SK-N-SH (cell line): Measurements from ENCODE around the gene AIP. TPM values are rescaled to one million over a fixed set of nuclear protein-coding genes. Genes with fewer than 3 reads are reported as not detected.

Experiments
- CTCF ChIA-PET: fragments of 300-600, 350-600 bp; formaldehyde crosslinking; extraction: SDS; loops from one replicate; lab custom pipeline; 2021; lab: Yijun Ruan, JAX
- POLR2A ChIA-PET: fragments of 350-600 bp; sonication (Branson Sonifier 250); formaldehyde crosslinking; extraction: SDS; loops from one replicate; lab custom pipeline; 2020; ENCODE audit warnings: antibody characterized with exemption, inconsistent platforms; lab: Yijun Ruan, JAX
- DNase-seq: peaks from one replicate; pipeline ENCODE4 v3.0.0; 2012
- H2AFZ ChIP-seq: fragments of 200-600 bp; sonication (generic); 2 replicates; pipeline ENCODE4 v1.8.1; 2016; ENCODE audit warnings: antibody characterized with exemption, mild to moderate bottlenecking, low read depth
- H3F3A ChIP-seq: fragments of 200-600 bp; sonication (generic); replicated peaks from 2 replicates; pipeline ENCODE3; 2016; ENCODE audit warnings: antibody characterized with exemption, mild to moderate bottlenecking; ENCODE audit not compliant: insufficient read depth
- H3K27ac ChIP-seq, 2 experiments: fragments of 200-500 bp in 1 of 2; fragments of 200-600 bp in 1 of 2; sonication (Bioruptor generic) in 1 of 2; sonication (generic), shearing (Covaris generic) in 1 of 2; 2 replicates each; pipeline versions ENCODE4 v1.5.1 to v1.6.1; 2014 to 2016; ENCODE audit warnings: low read depth in 2 of 2, inconsistent platforms in 1 of 2, low read length in 1 of 2, mild to moderate bottlenecking in 1 of 2, mixed read lengths in 1 of 2
- H3K27me3 ChIP-seq: fragments of 200-600 bp; sonication (generic), shearing (Covaris generic); 2 replicates; pipeline ENCODE4 v1.6.1; 2016; ENCODE audit warnings: mixed run types; ENCODE audit not compliant: insufficient read depth
- H3K36me3 ChIP-seq, 2 experiments: fragments of 200-500 bp in 1 of 2; fragments of 200-600 bp in 1 of 2; sonication (Bioruptor generic) in 1 of 2; sonication (generic) in 1 of 2; replicated peaks in 1 of 2; 2 replicates each; pipeline versions ENCODE3 to v1.5.1; 2014 to 2016; ENCODE audit warnings: low read length in 1 of 2, mild to moderate bottlenecking in 1 of 2; ENCODE audit not compliant: insufficient read depth in 2 of 2, control insufficient read depth in 1 of 2
- H3K4me1 ChIP-seq, 2 experiments: fragments of 200-500 bp in 1 of 2; fragments of 200-600 bp in 1 of 2; sonication (Bioruptor generic) in 1 of 2; sonication (generic), shearing (Covaris generic) in 1 of 2; 2 replicates each; pipeline versions ENCODE4 v1.5.1 to v1.6.1; 2014 to 2016; ENCODE audit warnings: low read depth in 1 of 2, low read length in 1 of 2, mixed run types in 1 of 2; ENCODE audit not compliant: insufficient read depth in 2 of 2, control insufficient read depth in 1 of 2
- H3K4me2 ChIP-seq: fragments of 200-600 bp; sonication (generic), shearing (Covaris generic); 2 replicates; pipeline ENCODE4 v1.6.1; 2017; ENCODE audit warnings: mixed run types
- H3K4me3 ChIP-seq, 2 experiments: fragments of 200-500 bp in 1 of 2; fragments of 200-600 bp in 1 of 2; sonication (Bioruptor generic) in 1 of 2; sonication (generic), shearing (Covaris generic) in 1 of 2; 2 replicates each; pipeline versions ENCODE4 v1.5.1 to v1.8.1; 2014 to 2016; ENCODE audit warnings: low read depth in 2 of 2, inconsistent platforms in 1 of 2, low read length in 1 of 2, mild to moderate bottlenecking in 1 of 2, mixed read lengths in 1 of 2, moderate library complexity in 1 of 2
- H3K79me2 ChIP-seq: fragments of 200-600 bp; sonication (generic); 2 replicates; pipeline ENCODE4 v1.8.1; 2017; ENCODE audit warnings: mild to moderate bottlenecking; ENCODE audit not compliant: insufficient read depth
- H3K9ac ChIP-seq: fragments of 200-600 bp; sonication (generic); 2 replicates; pipeline ENCODE4 v1.6.1; 2017; ENCODE audit warnings: mixed run types
- H3K9me2 ChIP-seq: fragments of 200-600 bp; sonication (generic); 2 replicates; pipeline ENCODE4 v1.6.1; 2017; ENCODE audit warnings: mixed run types
- H3K9me3 ChIP-seq: fragments of 200-600 bp; sonication (generic); 2 replicates; pipeline ENCODE4 v1.6.1; 2017; ENCODE audit warnings: mixed run types, mild to moderate bottlenecking, moderate library complexity
- H4K20me1 ChIP-seq: fragments of 200-600 bp; sonication (generic); 2 replicates; pipeline ENCODE4 v1.6.1; 2017; ENCODE audit warnings: mild to moderate bottlenecking, mixed run types; ENCODE audit not compliant: insufficient read depth
- FOXJ3 ChIP-seq: sonication (generic); formaldehyde crosslinking; IDR thresholded peaks from 2 replicates; pipeline ENCODE4 v1.5.1; 2020; ENCODE audit warnings: mild to moderate bottlenecking, missing genetic modification reagents
- GABPA ChIP-seq: IDR thresholded peaks from 2 replicates; pipeline ENCODE4 v1.4.0; 2012; ENCODE audit warnings: low read depth, mild to moderate bottlenecking
- GATA2 ChIP-seq: sonication (generic); formaldehyde crosslinking; IDR thresholded peaks from 2 replicates; pipeline ENCODE4 v1.5.0; 2020; ENCODE audit warnings: mild to moderate bottlenecking, missing genetic modification reagents
- MXI1 ChIP-seq: IDR thresholded peaks from 2 replicates; pipeline ENCODE4 v1.6.1; 2012; ENCODE audit warnings: mild to moderate bottlenecking, low read depth, low read length, improper control_type of control experiment
- NFIC ChIP-seq: IDR thresholded peaks from 2 replicates; pipeline ENCODE4 v1.4.0; 2012; ENCODE audit warnings: borderline replicate concordance
- POLR2AphosphoS5 ChIP-seq: IDR thresholded peaks from 2 replicates; pipeline ENCODE4 v1.6.1; 2012; ENCODE audit warnings: low read depth, low read length
- RFX5 ChIP-seq: IDR thresholded peaks from 2 replicates; pipeline ENCODE4 v1.6.1; 2012; ENCODE audit warnings: mild to moderate bottlenecking, improper control_type of control experiment, low read length
- WGBS: methylation state at CpG from one replicate; pipeline ENCODE4 v1.1.6; 2017; ENCODE audit warnings: low lambda C conversion rate; 5-methylcytosine and 5-hydroxymethylcytosine counted together
- polyA plus RNA-seq, 3 experiments: library from polyadenylated mRNA; depleted of rRNA; stranded (reverse); fragments of >200 nt; gene quantifications; 2 replicates each; pipeline ENCODE4 v1.2.3, GENCODE V29; 2012
- TF ChIP-seq, protein P1 (sequence below): fragments of 150-350 bp; IDR thresholded peaks from 2 replicates; pipeline ENCODE4 v1.6.1; 2017; ENCODE audit warnings: antibody characterized with exemption, low read length, low read depth, borderline replicate concordance
- TF ChIP-seq, protein P2 (sequence below): fragments of 150-350 bp; IDR thresholded peaks from 2 replicates; pipeline ENCODE4 v1.6.1; 2016; ENCODE audit warnings: mild to moderate bottlenecking, low read depth, low read length
- TF ChIP-seq, protein P3 (sequence below): IDR thresholded peaks from 2 replicates; pipeline ENCODE4 v1.4.0; 2012; ENCODE audit warnings: low read depth, borderline replicate concordance
- TF ChIP-seq, protein P4 (sequence below): IDR thresholded peaks from 2 replicates; pipeline ENCODE4 v1.4.0; 2012; ENCODE audit warnings: low read depth
- TF ChIP-seq, protein P5 (sequence below): fragments of 200-600 bp; sonication (generic); IDR thresholded peaks from 2 replicates; pipeline ENCODE4 v1.6.1; 2017; ENCODE audit warnings: antibody characterized with exemption, mild to moderate bottlenecking, moderate library complexity

AIP gene
- polyA plus RNA-seq, 1 of the 3 experiments (the other 2 are of a cell fraction), result 207 TPM

DNA sequence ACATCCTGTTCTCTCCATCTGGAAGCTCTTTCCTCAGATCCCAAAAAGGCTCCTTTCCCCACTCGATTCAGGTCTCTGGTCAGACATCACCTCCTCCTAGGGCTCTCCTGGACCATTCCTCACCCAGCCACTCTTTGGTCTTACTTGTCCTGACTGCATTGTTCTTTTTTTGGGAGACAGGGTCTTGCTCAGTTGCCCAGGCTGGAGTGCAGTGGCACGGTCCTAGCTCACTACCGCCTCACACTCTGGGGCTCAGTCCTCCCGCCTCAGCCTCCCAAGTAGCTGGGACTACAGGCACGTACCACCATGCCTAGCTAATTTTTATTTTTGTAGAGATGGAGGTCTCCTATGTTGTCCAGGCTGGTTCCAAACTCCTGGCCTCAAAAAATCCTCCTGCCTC is 37.3 kb upstream of the AIP start:
- 82% methylated on average over 5 of the region's 5 CpGs for WGBS
- H3K4me3 ChIP-seq, result no peak overlapping the region
- no peaks in the 10 kb centered on the region for H3F3A ChIP-seq
- DNase-seq, result no peak
- no peaks in the 10 kb centered on the region for H3K9me2 ChIP-seq
- POLR2A ChIA-PET, result no interaction called here
- H3K4me1 ChIP-seq, result peaks cover 4 to 11% of the 10 kb centered on the region in 2 experiments; a peak in 3 of 4 replicates
- no peaks in the 10 kb centered on the region for H4K20me1 ChIP-seq
- CTCF ChIA-PET, result interaction anchor here (0.8 to 0.9 kb wide), 2 partner anchors 56 to 63 kb away, joined by 3 read pairs; no protein-coding TSS in a partner anchor
- no peaks in the 10 kb centered on the region for H3K27me3 ChIP-seq
- TF ChIP-seq POLR2AphosphoS5 (no peak), FOXJ3 (CRISPR knock-in tag) (no peak), MXI1 (no peak), GATA2 (CRISPR knock-in tag) (no peak), GABPA (no peak), RFX5 (no peak), NFIC (no peak)
- TF ChIP-seq, protein P1, sequence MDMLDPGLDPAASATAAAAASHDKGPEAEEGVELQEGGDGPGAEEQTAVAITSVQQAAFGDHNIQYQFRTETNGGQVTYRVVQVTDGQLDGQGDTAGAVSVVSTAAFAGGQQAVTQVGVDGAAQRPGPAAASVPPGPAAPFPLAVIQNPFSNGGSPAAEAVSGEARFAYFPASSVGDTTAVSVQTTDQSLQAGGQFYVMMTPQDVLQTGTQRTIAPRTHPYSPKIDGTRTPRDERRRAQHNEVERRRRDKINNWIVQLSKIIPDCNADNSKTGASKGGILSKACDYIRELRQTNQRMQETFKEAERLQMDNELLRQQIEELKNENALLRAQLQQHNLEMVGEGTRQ, result no peak
- TF ChIP-seq, protein P2, sequence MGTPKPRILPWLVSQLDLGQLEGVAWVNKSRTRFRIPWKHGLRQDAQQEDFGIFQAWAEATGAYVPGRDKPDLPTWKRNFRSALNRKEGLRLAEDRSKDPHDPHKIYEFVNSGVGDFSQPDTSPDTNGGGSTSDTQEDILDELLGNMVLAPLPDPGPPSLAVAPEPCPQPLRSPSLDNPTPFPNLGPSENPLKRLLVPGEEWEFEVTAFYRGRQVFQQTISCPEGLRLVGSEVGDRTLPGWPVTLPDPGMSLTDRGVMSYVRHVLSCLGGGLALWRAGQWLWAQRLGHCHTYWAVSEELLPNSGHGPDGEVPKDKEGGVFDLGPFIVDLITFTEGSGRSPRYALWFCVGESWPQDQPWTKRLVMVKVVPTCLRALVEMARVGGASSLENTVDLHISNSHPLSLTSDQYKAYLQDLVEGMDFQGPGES, result no peak
- TF ChIP-seq, protein P3, sequence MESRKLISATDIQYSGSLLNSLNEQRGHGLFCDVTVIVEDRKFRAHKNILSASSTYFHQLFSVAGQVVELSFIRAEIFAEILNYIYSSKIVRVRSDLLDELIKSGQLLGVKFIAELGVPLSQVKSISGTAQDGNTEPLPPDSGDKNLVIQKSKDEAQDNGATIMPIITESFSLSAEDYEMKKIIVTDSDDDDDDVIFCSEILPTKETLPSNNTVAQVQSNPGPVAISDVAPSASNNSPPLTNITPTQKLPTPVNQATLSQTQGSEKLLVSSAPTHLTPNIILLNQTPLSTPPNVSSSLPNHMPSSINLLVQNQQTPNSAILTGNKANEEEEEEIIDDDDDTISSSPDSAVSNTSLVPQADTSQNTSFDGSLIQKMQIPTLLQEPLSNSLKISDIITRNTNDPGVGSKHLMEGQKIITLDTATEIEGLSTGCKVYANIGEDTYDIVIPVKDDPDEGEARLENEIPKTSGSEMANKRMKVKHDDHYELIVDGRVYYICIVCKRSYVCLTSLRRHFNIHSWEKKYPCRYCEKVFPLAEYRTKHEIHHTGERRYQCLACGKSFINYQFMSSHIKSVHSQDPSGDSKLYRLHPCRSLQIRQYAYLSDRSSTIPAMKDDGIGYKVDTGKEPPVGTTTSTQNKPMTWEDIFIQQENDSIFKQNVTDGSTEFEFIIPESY, result no peak
- TF ChIP-seq, protein P4, sequence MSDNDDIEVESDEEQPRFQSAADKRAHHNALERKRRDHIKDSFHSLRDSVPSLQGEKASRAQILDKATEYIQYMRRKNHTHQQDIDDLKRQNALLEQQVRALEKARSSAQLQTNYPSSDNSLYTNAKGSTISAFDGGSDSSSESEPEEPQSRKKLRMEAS, result no peak
- TF ChIP-seq, protein P5, sequence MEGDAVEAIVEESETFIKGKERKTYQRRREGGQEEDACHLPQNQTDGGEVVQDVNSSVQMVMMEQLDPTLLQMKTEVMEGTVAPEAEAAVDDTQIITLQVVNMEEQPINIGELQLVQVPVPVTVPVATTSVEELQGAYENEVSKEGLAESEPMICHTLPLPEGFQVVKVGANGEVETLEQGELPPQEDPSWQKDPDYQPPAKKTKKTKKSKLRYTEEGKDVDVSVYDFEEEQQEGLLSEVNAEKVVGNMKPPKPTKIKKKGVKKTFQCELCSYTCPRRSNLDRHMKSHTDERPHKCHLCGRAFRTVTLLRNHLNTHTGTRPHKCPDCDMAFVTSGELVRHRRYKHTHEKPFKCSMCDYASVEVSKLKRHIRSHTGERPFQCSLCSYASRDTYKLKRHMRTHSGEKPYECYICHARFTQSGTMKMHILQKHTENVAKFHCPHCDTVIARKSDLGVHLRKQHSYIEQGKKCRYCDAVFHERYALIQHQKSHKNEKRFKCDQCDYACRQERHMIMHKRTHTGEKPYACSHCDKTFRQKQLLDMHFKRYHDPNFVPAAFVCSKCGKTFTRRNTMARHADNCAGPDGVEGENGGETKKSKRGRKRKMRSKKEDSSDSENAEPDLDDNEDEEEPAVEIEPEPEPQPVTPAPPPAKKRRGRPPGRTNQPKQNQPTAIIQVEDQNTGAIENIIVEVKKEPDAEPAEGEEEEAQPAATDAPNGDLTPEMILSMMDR, result no peak
- no peak overlapping the region for H3K9ac ChIP-seq
- no peak overlapping the region for H2AFZ ChIP-seq
- peaks cover 0 to 12% of the 10 kb centered on the region in 2 experiments for H3K36me3 ChIP-seq
- H3K79me2 ChIP-seq, result peaks cover 12% of the 10 kb centered on the region; the same call in 1 of the 2 replicates
- no peaks in the 10 kb centered on the region for H3K9me3 ChIP-seq
- H3K4me2 ChIP-seq, result no peak overlapping the region
- H3K27ac ChIP-seq, result no peak overlapping the region
